HEK293T (cell line): ENCODE measurements around the gene ZDHHC9.

Experiments
- CTCF ChIA-PET: fragments of 350-600 bp; formaldehyde crosslinking; extraction: SDS; loops from one replicate; lab custom pipeline; 2021; ENCODE audit warnings: antibody characterized with exemption, inconsistent platforms; lab: Yijun Ruan, JAX
- POLR2A ChIA-PET: fragments of 350-600 bp; formaldehyde crosslinking; extraction: SDS; loops from one replicate; lab custom pipeline; 2020; ENCODE audit warnings: antibody characterized with exemption, inconsistent platforms; lab: Yijun Ruan, JAX
- DNase-seq: peaks from one replicate; pipeline ENCODE4 v3.0.0; 2012; ENCODE audit warnings: mixed read lengths; ENCODE audit errors: extremely low spot score
- ARNT ChIP-seq: fragments of 450-650 bp; IDR thresholded peaks from 2 replicates; pipeline ENCODE4 v1.6.1; 2017; ENCODE audit warnings: mild to moderate bottlenecking
- BHLHE40 ChIP-seq: fragments of 450-650 bp; IDR thresholded peaks from 2 replicates; pipeline ENCODE4 v1.6.1; 2016; ENCODE audit warnings: mild to moderate bottlenecking, moderate library complexity, borderline replicate concordance
- CTBP1 ChIP-seq: fragments of 450-650 bp; IDR thresholded peaks from 2 replicates; pipeline ENCODE4 v1.6.1; 2016; ENCODE audit warnings: borderline replicate concordance
- ELF4 ChIP-seq: fragments of 450-650 bp; IDR thresholded peaks from 2 replicates; pipeline ENCODE4 v1.6.1; 2017; ENCODE audit warnings: antibody characterized with exemption
- FOXA1 ChIP-seq: fragments of 450-650 bp; IDR thresholded peaks from 2 replicates; pipeline ENCODE4 v1.6.1; 2016; ENCODE audit warnings: mild to moderate bottlenecking
- FOXK2 ChIP-seq: fragments of 450-650 bp; IDR thresholded peaks from 2 replicates; pipeline ENCODE4 v1.6.1; 2016; ENCODE audit warnings: mild to moderate bottlenecking
- FOXM1 ChIP-seq: fragments of 450-650 bp; IDR thresholded peaks from 2 replicates; pipeline ENCODE4 v1.6.1; 2017; ENCODE audit warnings: mild to moderate bottlenecking, borderline replicate concordance
- HDGF ChIP-seq: fragments of 450-650 bp; IDR thresholded peaks from 2 replicates; pipeline ENCODE4 v1.6.1; 2017; ENCODE audit warnings: antibody characterized with exemption, borderline replicate concordance
- L3MBTL2 ChIP-seq: fragments of 450-650 bp; conservative IDR thresholded peaks from 2 replicates; pipeline ENCODE4 v1.6.1; 2016; ENCODE audit warnings: mild to moderate bottlenecking
- LEF1 ChIP-seq: fragments of 450-650 bp; IDR thresholded peaks from 2 replicates; pipeline ENCODE4 v1.6.1; 2017; ENCODE audit warnings: mild to moderate bottlenecking, borderline replicate concordance
- NFRKB ChIP-seq: fragments of 450-650 bp; IDR thresholded peaks from 2 replicates; pipeline ENCODE4 v1.6.1; 2016; ENCODE audit warnings: mild to moderate bottlenecking, moderate library complexity
- SP1 ChIP-seq: fragments of 450-650 bp; IDR thresholded peaks from 2 replicates; pipeline ENCODE4 v1.6.1; 2017
- SUZ12 ChIP-seq: fragments of 450-650 bp; IDR thresholded peaks from 2 replicates; pipeline ENCODE4 v1.6.1; 2016; ENCODE audit warnings: mild to moderate bottlenecking
- TARDBP ChIP-seq: fragments of 450-650 bp; IDR thresholded peaks from 2 replicates; pipeline ENCODE4 v1.6.1; 2016
- ZNF384 ChIP-seq: fragments of 450-650 bp; IDR thresholded peaks from 2 replicates; pipeline ENCODE4 v1.6.1; 2016
- TF ChIP-seq, protein P1 (sequence below): fragments of 450-650 bp; IDR thresholded peaks from 2 replicates; pipeline ENCODE4 v1.6.1; 2016

Gene ZDHHC9

DNA sequence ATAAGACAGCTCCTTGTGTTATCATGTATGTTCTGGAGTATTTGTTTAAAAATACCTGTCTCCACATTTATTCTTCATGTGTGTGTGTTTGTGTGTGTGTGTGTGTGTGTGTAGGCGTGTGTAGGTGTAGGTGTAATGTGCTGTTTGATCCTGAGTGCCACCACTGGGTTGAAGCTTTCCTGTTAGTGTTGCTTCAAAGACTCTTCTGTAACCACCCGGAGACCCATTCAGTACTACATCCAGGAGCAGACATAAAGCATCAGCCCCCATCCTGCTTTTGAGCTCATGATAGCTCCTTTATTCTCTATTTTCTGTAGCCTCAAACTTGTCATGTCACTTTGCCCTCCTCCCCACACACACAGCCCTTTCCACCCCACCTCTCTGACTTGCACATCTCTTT, 3.0 kb upstream of the ZDHHC9 start:
- TF ChIP-seq, protein P1, sequence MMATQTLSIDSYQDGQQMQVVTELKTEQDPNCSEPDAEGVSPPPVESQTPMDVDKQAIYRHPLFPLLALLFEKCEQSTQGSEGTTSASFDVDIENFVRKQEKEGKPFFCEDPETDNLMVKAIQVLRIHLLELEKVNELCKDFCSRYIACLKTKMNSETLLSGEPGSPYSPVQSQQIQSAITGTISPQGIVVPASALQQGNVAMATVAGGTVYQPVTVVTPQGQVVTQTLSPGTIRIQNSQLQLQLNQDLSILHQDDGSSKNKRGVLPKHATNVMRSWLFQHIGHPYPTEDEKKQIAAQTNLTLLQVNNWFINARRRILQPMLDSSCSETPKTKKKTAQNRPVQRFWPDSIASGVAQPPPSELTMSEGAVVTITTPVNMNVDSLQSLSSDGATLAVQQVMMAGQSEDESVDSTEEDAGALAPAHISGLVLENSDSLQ, result no peak
- TF ChIP-seq FOXK2 (no peak), NFRKB (no peak), FOXM1 (no peak), SUZ12 (no peak), ZNF384 (no peak), LEF1 (no peak), CTBP1 (no peak), L3MBTL2 (no peak), SP1 (no peak), HDGF (no peak), FOXA1 (no peak)
- ChIA-PET POLR2A (no interaction called here), CTCF (interaction anchor here (1.9 kb wide), 1 partner anchor 12 kb away, joined by 5 read pairs; no protein-coding TSS in a partner anchor)
- DNase-seq, result no peak

DNA sequence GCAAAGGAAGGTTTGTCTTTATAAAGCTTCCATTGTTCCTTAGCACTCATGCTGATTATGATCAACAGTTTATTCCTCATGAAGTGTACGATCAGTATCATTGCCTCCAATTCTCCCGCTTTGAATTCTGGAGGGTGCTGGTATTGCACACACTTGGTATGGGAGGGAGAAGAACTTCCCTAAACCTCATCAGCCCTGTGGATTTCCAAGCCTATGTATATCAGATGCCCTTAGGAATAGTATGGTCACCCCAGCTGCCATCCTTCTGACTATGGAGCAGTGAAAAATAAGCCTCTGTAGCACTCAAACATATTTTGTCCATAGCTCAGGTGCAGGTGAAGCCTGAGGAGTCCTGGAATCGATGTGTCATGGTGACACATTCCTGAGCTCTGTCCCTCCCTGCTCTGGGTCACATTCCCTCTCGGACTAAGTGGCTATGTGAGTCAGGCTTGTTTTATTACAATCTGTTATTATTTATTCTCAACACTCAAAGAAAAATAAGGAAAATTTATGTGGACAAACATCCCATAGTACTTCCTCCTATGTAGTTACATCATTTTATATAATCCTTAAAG, 2.0 kb upstream of the ZDHHC9 start:
- CTCF ChIA-PET, result interaction anchor here (1.9 kb wide), 1 partner anchor 13 kb away, joined by 5 read pairs; no protein-coding TSS in a partner anchor
- TF ChIP-seq ELF4 (no peak), ZNF384 (no peak)
- POLR2A ChIA-PET, result no interaction called here
- DNase-seq, result no peak

DNA sequence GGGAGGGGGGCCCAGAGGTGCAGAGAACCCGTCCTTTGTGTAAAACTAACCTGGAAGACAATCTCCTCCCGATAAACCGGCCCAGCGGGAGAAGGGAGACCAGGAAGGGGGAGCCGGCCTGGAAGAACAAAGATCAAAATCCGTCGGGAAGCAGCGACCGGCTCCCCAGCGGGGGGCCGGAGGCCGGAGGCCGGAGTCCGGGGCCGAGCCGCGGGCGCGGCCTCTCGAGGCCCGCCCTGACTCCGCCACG, 552 bp downstream of the ZDHHC9 start:
- POLR2A ChIA-PET, result interaction anchor here (1.4 kb wide), 1 partner anchor 9 kb away, joined by 4 read pairs; no protein-coding TSS in a partner anchor
- no peak for DNase-seq
- no peak for TF ChIP-seq SP1
- no peak for TF ChIP-seq NFRKB
- no peak for TF ChIP-seq BHLHE40
- no peak for TF ChIP-seq TARDBP
- no peak for TF ChIP-seq FOXM1
- TF ChIP-seq HDGF, result no peak
- TF ChIP-seq, protein P1, result no peak
- TF ChIP-seq FOXK2, result no peak
- no peak for TF ChIP-seq SUZ12
- TF ChIP-seq L3MBTL2, result no peak
- no peak for TF ChIP-seq ELF4
- TF ChIP-seq ZNF384, result no peak
- no peak for TF ChIP-seq FOXA1
- TF ChIP-seq CTBP1, result no peak
- no peak for TF ChIP-seq ARNT
- no peak for TF ChIP-seq LEF1
- CTCF ChIA-PET, result no interaction called here

DNA sequence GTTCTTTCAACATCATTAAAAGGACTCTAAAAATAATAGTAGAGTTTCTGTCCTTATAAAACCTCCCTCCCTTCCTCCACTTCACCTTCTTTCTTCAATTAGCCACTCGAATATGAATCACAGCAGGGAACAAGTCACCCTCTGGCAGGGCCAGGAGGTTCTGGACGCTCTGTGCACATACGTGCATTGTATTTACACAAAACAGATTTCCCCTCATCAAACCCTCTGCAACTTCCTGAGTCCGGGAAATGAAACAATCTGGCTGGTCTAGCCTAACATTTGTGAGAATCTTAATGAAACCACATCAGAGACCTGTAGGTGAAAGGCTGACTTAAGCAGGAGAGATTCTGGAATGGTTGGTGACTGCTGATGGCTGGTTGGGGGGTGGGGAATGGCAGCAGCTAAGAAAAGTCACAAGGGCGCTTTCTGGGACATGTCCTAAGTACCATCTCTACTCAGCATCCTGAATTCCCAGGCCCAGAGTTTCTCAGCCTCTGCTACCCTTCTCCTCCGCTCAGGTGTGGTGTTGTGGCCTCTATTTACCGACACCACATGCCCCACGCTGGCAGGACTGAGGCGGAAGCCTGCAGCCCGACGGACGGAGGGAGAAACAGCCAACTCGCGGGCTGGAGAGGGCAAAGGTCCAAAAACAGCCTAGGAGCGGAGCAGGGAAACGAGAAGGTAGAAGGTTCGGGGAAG, 1.0 kb downstream of the ZDHHC9 start:
- ChIA-PET CTCF (no interaction called here), POLR2A (no interaction called here)
- no peak for DNase-seq
- TF ChIP-seq TARDBP, result no peak
- no peak for TF ChIP-seq CTBP1
- TF ChIP-seq L3MBTL2, result no peak
- no peak for TF ChIP-seq HDGF
- no peak for TF ChIP-seq LEF1
- TF ChIP-seq, protein P1, result no peak
- no peak for TF ChIP-seq SUZ12
- no peak for TF ChIP-seq SP1
- TF ChIP-seq FOXK2, result no peak
- no peak for TF ChIP-seq NFRKB
- TF ChIP-seq ZNF384, result no peak
- TF ChIP-seq FOXM1, result no peak
- TF ChIP-seq ELF4, result no peak
- TF ChIP-seq FOXA1, result no peak
- TF ChIP-seq BHLHE40, result no peak
- no peak for TF ChIP-seq ARNT

- no peak for DNase-seq
- TF ChIP-seq ELF4 (no peak), FOXK2 (no peak), NFRKB (no peak), HDGF (no peak), LEF1 (no peak), ARNT (no peak), SP1 (no peak), TARDBP (no peak)
- CTCF ChIA-PET, result no interaction called here
- POLR2A ChIA-PET, result interaction anchor here (0.8 kb wide), 1 partner anchor 10 kb away, joined by 3 read pairs; no protein-coding TSS in a partner anchor
Observed at GRCh38 chrX:129840344-129840743, 3.3 kb downstream of the ZDHHC9 start.

- DNase-seq, result no peak
- CTCF ChIA-PET, result no interaction called here
- POLR2A ChIA-PET, result no interaction called here
- TF ChIP-seq L3MBTL2, result no peak
- TF ChIP-seq SUZ12, result no peak
- no peak for TF ChIP-seq ZNF384
- TF ChIP-seq ARNT, result no peak
Observed at GRCh38 chrX:129836827-129837226, 6.9 kb downstream of the ZDHHC9 start.
